KOPT-K1 (cell line): ENCODE data around the gene PPP1R12B.

Source experiments
- H3K27ac ChIP-seq: fragments of 200-600 bp; sonication (generic); 2 replicates; pipeline ENCODE4 v1.5.1; 2016; ENCODE audit warnings: antibody characterized with exemption, mild to moderate bottlenecking, low read depth, low read length; ENCODE audit not compliant: poor library complexity, severe bottlenecking
- H3K36me3 ChIP-seq: fragments of 200-600 bp; sonication (generic); 2 replicates; pipeline ENCODE4 v1.5.1; 2017; ENCODE audit warnings: antibody characterized with exemption, mild to moderate bottlenecking, low read length, moderate library complexity; ENCODE audit not compliant: insufficient read depth
- H3K9me3 ChIP-seq: fragments of 200-600 bp; sonication (generic); 2 replicates; pipeline ENCODE4 v1.5.1; 2017; ENCODE audit warnings: antibody characterized with exemption, low read length, mild to moderate bottlenecking; ENCODE audit not compliant: insufficient read depth, poor library complexity, severe bottlenecking

PPP1R12B gene, protein sequence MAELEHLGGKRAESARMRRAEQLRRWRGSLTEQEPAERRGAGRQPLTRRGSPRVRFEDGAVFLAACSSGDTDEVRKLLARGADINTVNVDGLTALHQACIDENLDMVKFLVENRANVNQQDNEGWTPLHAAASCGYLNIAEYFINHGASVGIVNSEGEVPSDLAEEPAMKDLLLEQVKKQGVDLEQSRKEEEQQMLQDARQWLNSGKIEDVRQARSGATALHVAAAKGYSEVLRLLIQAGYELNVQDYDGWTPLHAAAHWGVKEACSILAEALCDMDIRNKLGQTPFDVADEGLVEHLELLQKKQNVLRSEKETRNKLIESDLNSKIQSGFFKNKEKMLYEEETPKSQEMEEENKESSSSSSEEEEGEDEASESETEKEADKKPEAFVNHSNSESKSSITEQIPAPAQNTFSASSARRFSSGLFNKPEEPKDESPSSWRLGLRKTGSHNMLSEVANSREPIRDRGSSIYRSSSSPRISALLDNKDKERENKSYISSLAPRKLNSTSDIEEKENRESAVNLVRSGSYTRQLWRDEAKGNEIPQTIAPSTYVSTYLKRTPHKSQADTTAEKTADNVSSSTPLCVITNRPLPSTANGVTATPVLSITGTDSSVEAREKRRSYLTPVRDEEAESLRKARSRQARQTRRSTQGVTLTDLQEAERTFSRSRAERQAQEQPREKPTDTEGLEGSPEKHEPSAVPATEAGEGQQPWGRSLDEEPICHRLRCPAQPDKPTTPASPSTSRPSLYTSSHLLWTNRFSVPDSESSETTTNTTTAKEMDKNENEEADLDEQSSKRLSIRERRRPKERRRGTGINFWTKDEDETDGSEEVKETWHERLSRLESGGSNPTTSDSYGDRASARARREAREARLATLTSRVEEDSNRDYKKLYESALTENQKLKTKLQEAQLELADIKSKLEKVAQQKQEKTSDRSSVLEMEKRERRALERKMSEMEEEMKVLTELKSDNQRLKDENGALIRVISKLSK

DNA sequence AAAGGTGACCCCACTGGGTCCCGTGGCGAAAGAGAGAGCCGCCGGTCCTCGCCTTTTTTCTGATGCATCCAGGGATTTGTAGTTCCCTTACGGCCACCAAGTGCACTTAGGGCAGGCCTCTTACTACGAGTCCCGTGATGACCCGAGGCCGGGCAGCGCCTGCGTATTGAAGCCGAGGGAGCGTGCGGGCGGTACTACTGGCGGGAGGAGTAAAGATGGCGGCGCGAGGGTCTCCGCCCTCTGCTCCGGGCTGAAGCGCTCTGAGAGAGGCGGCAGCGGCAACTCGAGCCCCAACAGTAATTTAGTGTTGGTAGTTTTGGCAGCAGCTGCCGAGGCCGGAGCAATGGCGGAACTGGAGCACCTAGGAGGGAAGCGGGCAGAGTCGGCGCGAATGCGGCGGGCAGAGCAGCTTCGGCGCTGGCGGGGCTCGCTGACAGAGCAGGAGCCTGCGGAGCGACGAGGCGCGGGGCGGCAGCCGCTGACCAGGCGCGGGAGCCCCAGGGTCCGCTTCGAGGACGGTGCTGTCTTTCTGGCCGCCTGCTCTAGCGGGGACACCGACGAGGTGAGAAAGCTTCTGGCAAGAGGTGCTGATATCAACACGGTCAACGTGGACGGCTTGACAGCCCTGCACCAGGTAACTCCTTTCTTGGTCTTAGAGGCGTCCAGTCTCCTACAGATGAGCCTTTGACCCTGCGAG is at the start of gene PPP1R12B:
Gene PPP1R12B, plus strand, starts transcription at position 191 of the 697 bp plus-strand sequence. Its CDS starts 153 bp downstream, at position 344.
- Histone ChIP-seq H3K36me3 (no peaks in the 10 kb centered on the region), H3K27ac (peak within 1 kb of the TSS; percentile 70), H3K9me3 (no peaks in the 10 kb centered on the region)

DNA sequence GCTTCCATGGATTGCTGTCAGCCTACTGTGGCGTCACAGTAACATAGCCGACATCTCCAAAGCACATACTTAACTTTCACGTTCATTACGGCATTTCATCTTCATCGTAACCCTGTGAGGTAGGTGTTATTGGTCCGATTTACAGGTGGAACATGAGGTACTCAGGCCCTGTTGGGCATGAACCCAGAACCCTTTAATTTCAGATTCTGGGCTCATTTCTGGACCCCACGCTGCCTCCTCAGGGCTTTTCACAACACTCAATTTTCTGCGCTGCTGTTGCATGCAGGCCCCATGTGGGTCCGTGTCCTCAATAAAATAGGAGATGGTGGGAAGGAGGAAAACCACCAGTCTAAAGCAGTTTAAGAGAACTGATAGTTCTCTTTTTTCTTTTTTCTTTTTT is 46.3 kb upstream of the PPP1R12B start:
- Histone ChIP-seq H3K9me3 (no peaks in the 10 kb centered on the region), H3K27ac (no peak overlapping the region), H3K36me3 (no peaks in the 10 kb centered on the region)

DNA sequence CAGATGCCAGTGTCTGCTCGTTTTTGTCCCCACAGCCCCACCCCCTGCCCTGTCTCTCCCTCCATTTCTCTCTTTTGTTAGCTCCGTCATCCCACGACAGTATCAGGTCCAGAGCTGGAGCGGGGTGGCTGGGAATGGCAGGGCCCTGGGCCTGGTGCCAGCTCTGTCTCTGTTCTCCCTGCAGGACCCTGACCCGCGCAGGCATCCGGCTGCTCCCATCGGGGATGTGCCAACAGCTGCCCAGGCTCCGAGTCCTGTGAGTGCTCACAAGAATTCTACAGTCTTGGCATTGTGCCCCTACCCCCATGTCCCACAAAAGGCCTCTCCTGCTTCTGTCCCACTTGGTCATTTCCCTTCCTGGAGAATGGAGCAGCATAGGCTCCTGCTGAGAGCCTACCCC is 44.1 kb upstream of the PPP1R12B start:
- H3K27ac ChIP-seq, result no peak overlapping the region
- H3K9me3 ChIP-seq, result no peaks in the 10 kb centered on the region
- H3K36me3 ChIP-seq, result no peaks in the 10 kb centered on the region

DNA sequence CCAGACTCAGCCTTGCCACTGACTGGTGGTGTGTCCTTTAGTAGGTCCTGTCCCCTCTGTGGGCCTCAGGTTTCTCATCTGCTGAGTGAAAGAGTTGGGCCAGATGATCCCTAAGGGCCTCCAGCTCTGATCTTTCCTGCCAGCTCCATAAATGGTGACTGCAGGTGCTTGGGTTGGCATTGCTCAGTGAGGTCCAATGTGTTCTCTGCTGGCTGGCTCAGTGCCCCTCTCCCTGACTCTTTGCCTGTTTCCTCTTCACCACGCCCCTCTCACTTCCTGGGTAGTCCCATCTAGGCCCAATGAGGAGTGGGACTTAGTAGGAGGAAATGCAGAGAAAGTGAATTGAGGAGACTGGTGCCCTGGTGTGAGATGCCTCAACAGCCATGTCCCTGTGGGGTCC is 43.3 kb upstream of the PPP1R12B start:
- Histone ChIP-seq H3K36me3 (no peaks in the 10 kb centered on the region), H3K9me3 (no peaks in the 10 kb centered on the region), H3K27ac (no peak overlapping the region)

DNA sequence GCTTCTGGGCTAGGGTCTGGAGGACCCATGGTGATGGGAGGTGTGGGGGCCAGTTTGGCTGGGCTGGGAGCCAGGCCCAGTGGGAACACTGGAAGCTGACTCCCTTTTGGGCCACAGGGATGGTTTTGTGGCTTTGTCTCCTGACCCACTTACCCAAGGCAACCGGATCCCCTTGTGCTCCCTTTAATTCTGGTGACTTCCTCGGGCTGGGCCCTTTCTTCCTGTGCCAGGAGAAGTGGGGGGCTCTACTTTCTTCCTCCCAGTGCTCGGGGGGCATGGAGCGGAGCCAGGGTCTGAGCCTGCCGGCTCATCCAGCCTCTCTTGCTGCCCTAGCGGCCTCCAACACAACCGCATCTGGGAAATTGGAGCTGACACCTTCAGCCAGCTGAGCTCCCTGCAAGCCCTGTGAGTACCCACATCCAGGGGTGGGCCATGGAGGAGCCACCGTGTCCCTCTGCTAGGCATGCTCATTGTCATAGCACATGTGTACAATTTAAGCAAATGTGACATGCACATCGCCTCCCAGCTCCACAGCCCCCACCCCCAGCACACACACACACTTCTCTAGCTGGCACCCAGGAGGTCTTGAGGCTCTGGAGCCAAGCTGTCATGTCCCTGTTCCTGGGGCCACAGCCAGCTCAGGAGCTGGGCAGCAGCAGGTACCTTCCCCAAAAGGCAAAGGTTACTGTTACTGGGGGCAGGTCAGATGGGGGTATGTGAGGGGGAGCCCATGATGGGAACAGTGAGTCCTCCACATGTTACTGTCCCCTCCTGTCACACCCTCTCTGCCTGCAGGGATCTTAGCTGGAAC is 41.8 kb upstream of the PPP1R12B start:
- no peak overlapping the region for H3K27ac ChIP-seq
- H3K9me3 ChIP-seq, result no peaks in the 10 kb centered on the region
- H3K36me3 ChIP-seq, result no peaks in the 10 kb centered on the region

DNA sequence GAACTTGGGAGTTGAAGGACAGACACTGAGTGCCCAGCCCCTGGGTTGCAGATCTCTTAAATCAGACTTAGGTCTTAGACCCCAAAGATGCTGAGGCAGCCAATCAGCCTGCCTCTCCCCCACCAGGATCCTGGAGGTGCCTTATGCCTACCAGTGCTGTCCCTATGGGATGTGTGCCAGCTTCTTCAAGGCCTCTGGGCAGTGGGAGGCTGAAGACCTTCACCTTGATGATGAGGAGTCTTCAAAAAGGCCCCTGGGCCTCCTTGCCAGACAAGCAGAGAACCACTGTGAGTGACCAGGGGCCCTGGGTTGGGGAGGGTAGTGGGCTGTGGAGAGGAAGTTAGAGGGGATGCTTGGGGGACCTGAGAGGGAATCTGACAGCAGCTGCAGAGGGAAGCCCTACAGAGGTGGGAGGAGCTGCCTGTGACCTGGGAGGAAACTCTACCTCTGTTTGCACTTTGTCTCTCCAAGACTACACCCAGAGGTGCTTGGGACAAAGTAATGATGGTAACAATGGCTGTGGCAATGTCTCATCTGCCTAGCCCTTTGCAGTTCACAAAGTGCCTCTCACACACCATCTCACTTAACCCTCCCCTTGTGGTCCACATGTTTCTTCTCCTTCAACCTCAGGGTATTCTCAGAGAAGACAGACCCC is 38.3 kb upstream of the PPP1R12B start:
- H3K9me3 ChIP-seq, result no peaks in the 10 kb centered on the region
- no peaks in the 10 kb centered on the region for H3K36me3 ChIP-seq

DNA sequence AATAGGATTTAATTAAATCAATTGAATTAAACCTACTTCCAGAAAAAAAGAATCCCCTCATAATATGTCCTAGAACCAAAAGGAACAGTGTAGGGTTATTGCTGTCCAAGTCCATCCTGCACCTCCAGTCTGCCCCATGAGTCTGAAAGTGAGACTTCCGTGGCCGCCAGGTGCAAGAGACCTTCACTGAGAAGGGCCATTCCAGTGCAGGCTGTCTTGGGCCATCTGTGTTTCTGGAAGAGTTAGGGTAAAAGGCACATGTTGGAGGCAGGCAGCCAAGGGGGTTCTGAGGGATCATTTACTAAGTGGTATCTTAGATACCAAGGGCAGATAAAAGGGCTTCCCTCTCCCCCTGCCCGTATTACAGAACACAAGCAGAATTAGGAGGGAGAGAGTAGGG is 37.8 kb upstream of the PPP1R12B start:
- no peaks in the 10 kb centered on the region for H3K9me3 ChIP-seq

More for the DNA sequence above, 38.3 kb upstream of the PPP1R12B start:
- H3K27ac ChIP-seq, result no peak overlapping the region

DNA sequence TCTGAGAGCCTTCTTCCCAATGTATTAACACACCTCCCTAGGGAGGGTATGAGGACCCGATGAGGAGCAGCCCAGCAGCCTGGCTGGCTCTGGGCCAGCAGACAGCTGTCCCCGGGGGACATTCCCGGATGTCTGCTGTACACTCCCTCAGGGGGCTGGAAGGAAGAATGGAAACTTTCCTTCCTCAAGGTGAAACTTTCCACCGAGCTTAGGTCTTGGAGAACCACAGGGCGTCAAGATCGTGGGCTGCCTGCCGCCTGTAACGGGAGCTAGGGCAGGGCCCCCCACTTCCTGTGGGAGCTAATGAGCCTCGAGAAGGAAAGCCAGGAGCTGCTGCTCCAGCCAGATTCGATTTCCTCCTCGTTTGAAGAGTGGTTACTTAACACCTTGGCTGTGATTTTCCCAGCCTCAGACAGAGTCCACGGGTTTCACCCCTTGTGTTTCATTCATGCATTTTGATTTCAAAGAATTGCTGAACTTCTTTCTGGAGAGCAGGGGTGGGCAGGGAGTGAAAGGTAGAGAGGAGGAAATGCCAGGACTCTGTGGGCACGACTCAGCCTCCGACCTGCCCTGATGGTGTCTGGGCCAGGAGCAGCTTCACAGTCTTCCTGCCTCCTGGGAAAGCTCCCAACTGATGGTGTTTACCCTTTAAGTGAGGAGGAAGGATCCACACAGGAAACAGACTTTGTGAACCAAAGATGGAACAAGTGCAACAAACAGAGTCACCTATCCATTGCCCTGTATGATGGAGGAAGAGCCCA is 36.4 kb upstream of the PPP1R12B start:
- Histone ChIP-seq H3K27ac (no peak overlapping the region), H3K9me3 (no peaks in the 10 kb centered on the region), H3K36me3 (no peaks in the 10 kb centered on the region)

More for the DNA sequence above, 37.8 kb upstream of the PPP1R12B start:
- no peak overlapping the region for H3K27ac ChIP-seq
- H3K36me3 ChIP-seq, result no peaks in the 10 kb centered on the region

DNA sequence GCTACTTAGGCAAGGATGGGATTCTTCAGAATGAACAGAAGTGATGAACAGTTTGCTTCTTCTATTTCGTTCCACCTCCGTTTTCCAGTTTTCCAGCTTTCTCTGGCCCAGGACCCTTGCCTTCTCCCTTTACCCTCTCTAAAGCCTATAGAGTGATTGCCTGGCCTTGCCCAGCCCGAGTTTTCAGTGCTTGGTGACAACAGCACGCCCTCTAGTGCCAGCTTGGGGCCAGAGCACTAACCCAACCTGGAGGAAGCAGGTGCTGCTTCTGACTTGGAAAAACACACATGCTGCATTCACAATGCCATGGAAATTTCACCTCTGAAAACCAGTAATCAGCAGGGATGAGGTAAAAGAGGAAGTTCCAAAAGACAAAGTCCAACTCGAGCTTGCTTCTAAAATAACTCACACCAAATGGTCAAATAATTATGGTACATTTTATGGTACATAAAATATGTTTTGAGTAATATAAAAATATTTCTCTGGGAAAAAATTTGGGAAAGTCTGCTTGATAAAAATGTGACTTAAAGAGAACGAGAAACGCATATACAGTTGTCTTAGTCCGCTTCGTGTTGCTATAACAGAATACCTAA is 32.8 kb upstream of the PPP1R12B start:
- Histone ChIP-seq H3K27ac (no peak overlapping the region), H3K9me3 (no peaks in the 10 kb centered on the region)

DNA sequence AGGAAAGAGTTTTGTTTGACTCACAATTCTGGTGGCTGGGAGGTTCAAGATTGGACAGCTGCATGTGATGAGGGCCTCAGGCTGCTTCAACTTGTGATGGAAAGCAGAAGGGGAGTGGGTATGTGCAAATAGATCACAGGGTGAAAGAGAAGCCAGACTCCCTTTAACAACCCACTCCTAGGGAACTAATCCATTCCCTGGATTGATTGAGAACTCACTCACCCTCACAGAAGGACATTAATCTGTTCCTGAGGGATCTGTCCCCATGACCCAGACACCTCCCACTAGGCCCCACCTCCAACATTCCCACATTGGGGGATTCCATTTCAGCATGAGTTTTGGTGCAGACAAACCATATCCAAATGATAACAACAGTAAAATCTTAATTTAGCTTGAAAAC is 32.3 kb upstream of the PPP1R12B start:
- no peak overlapping the region for H3K27ac ChIP-seq
- H3K9me3 ChIP-seq, result no peaks in the 10 kb centered on the region
- H3K36me3 ChIP-seq, result no peaks in the 10 kb centered on the region

More for the DNA sequence above, 32.8 kb upstream of the PPP1R12B start:
- H3K36me3 ChIP-seq, result no peaks in the 10 kb centered on the region

DNA sequence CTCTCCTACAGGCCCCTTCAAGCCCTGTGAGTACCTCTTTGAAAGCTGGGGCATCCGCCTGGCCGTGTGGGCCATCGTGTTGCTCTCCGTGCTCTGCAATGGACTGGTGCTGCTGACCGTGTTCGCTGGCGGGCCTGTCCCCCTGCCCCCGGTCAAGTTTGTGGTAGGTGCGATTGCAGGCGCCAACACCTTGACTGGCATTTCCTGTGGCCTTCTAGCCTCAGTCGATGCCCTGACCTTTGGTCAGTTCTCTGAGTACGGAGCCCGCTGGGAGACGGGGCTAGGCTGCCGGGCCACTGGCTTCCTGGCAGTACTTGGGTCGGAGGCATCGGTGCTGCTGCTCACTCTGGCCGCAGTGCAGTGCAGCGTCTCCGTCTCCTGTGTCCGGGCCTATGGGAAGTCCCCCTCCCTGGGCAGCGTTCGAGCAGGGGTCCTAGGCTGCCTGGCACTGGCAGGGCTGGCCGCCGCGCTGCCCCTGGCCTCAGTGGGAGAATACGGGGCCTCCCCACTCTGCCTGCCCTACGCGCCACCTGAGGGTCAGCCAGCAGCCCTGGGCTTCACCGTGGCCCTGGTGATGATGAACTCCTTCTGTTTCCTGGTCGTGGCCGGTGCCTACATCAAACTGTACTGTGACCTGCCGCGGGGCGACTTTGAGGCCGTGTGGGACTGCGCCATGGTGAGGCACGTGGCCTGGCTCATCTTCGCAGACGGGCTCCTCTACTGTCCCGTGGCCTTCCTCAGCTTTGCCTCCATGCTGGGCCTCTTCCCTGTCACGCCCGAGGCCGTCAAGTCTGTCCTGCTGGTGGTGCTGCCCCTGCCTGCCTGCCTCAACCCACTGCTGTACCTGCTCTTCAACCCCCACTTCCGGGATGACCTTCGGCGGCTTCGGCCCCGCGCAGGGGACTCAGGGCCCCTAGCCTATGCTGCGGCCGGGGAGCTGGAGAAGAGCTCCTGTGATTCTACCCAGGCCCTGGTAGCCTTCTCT is 30.3 kb upstream of the PPP1R12B start:
- Histone ChIP-seq H3K36me3 (no peaks in the 10 kb centered on the region), H3K27ac (no peak overlapping the region)

More for the DNA sequence above, 30.3 kb upstream of the PPP1R12B start:
- H3K9me3 ChIP-seq, result no peaks in the 10 kb centered on the region
